Mesenchymal stem cell (in vitro differentiated cells and primary cell): ENCODE data around the gene LIN28B.
"Not testable (repeated sequence)": the region's sequence is repeated elsewhere in the genome, so short reads cannot be mapped to it uniquely, and the experiment has no call there.

Source experiments
- DNase-seq: peaks from one replicate; pipeline ENCODE4 v3.0.0-alpha.2; 2013
- H2AFZ ChIP-seq: one replicate; pipeline ENCODE4 v1.6.1; 2013; ENCODE audit warnings: low read depth, mild to moderate bottlenecking, control low read depth, inconsistent platforms, low read length, moderate library complexity
- H2AK5ac ChIP-seq: 2 replicates; pipeline ENCODE4 v1.6.1; 2013; ENCODE audit warnings: low read length, moderate library complexity, mild to moderate bottlenecking, inconsistent platforms; ENCODE audit not compliant: severe bottlenecking
- H2BK120ac ChIP-seq: one replicate; pipeline ENCODE4 v1.6.1; 2013; ENCODE audit warnings: low read depth, mild to moderate bottlenecking, inconsistent platforms, low read length, moderate library complexity
- H2BK12ac ChIP-seq, 2 experiments: one replicate each; pipeline ENCODE4 v1.6.1; 2013; ENCODE audit warnings: inconsistent platforms in 2 of 2, low read length in 2 of 2, mild to moderate bottlenecking in 2 of 2, moderate library complexity in 2 of 2, control low read depth in 1 of 2
- H2BK15ac ChIP-seq: one replicate; pipeline ENCODE4 v1.6.1; 2013; ENCODE audit warnings: mild to moderate bottlenecking, low read depth, inconsistent platforms; ENCODE audit not compliant: poor library complexity, severe bottlenecking
- H2BK5ac ChIP-seq: 2 replicates; pipeline ENCODE4 v1.6.1; 2013; ENCODE audit warnings: low read depth, mild to moderate bottlenecking, low read length, control low read depth, inconsistent platforms; ENCODE audit not compliant: poor library complexity, severe bottlenecking
- H3K14ac ChIP-seq, 2 experiments: one replicate each; pipeline ENCODE4 v1.6.1; 2013; ENCODE audit warnings: inconsistent platforms in 2 of 2, low read length in 2 of 2, control low read depth in 1 of 2, mild to moderate bottlenecking in 1 of 2, moderate library complexity in 1 of 2
- H3K18ac ChIP-seq, 2 experiments: one replicate each; pipeline ENCODE4 v1.6.1; 2013; ENCODE audit warnings: inconsistent platforms in 2 of 2, low read length in 2 of 2, control low read depth in 1 of 2, low read depth in 1 of 2, mild to moderate bottlenecking in 1 of 2
- H3K23ac ChIP-seq, 2 experiments: one replicate each; pipeline ENCODE4 v1.6.1; 2013; ENCODE audit warnings: inconsistent platforms in 2 of 2, low read length in 2 of 2, mild to moderate bottlenecking in 2 of 2, moderate library complexity in 2 of 2, control low read depth in 1 of 2
- H3K27ac ChIP-seq: 2 replicates; pipeline ENCODE4 v1.5.1; 2013; ENCODE audit warnings: mild to moderate bottlenecking, moderate library complexity, low read length, control low read depth, inconsistent platforms; ENCODE audit not compliant: poor library complexity, severe bottlenecking
- H3K27me3 ChIP-seq, 2 experiments: 2 replicates each; pipeline versions ENCODE4 v1.6.1 to v1.7.0; 2013; ENCODE audit warnings: low read length in 2 of 2, mild to moderate bottlenecking in 2 of 2, moderate library complexity in 2 of 2, control low read depth in 1 of 2, inconsistent platforms in 1 of 2; ENCODE audit not compliant: control insufficient read depth in 1 of 2, insufficient read depth in 1 of 2
- H3K36me3 ChIP-seq, 2 experiments: 2 replicates each; pipeline versions ENCODE4 v1.6.1 to v1.7.0; 2013; ENCODE audit warnings: low read length in 2 of 2, control low read depth in 1 of 2, inconsistent platforms in 1 of 2, low read depth in 1 of 2, mild to moderate bottlenecking in 1 of 2; ENCODE audit not compliant: insufficient read depth in 2 of 2, control insufficient read depth in 1 of 2
- H3K4ac ChIP-seq, 2 experiments: one replicate each; pipeline ENCODE4 v1.6.1; 2013; ENCODE audit warnings: inconsistent platforms in 2 of 2, low read length in 2 of 2, mild to moderate bottlenecking in 2 of 2, moderate library complexity in 2 of 2, control low read depth in 1 of 2, low read depth in 1 of 2
- H3K4me1 ChIP-seq: 2 replicates; pipeline ENCODE4 v1.6.1; 2013; ENCODE audit warnings: low read depth, low read length, control low read depth; ENCODE audit not compliant: control insufficient read depth, insufficient read depth
- H3K4me2 ChIP-seq: 2 replicates; pipeline ENCODE4 v1.6.1; 2013; ENCODE audit warnings: low read length, mild to moderate bottlenecking, inconsistent platforms; ENCODE audit not compliant: poor library complexity, severe bottlenecking
- H3K4me3 ChIP-seq, 2 experiments: 2 replicates each; pipeline versions ENCODE4 v1.5.1 to v1.7.0; 2013; ENCODE audit warnings: low read length in 2 of 2, mild to moderate bottlenecking in 2 of 2, control low read depth in 1 of 2, low read depth in 1 of 2; ENCODE audit not compliant: insufficient read depth in 1 of 2
- H3K79me1 ChIP-seq: replicated peaks from 2 replicates; pipeline ENCODE4 v1.6.1; 2013; ENCODE audit warnings: mild to moderate bottlenecking, control low read depth, low read length, inconsistent platforms; ENCODE audit not compliant: poor library complexity, severe bottlenecking
- H3K9ac ChIP-seq: 2 replicates; pipeline ENCODE4 v1.7.0; 2013; ENCODE audit warnings: mild to moderate bottlenecking, low read length, moderate library complexity
- H3K9me3 ChIP-seq: 2 replicates; pipeline ENCODE4 v1.7.0; 2013; ENCODE audit warnings: mild to moderate bottlenecking, low read length; ENCODE audit not compliant: control insufficient read depth
- H4K8ac ChIP-seq: one replicate; pipeline ENCODE4 v1.6.1; 2013; ENCODE audit warnings: inconsistent platforms, mild to moderate bottlenecking, low read length, moderate library complexity
- H4K91ac ChIP-seq: one replicate; pipeline ENCODE4 v1.6.1; 2013; ENCODE audit warnings: mild to moderate bottlenecking, low read length, inconsistent platforms
- WGBS: methylation state at CpG from one replicate; pipeline ENCODE4 v1.1.7; 2013; ENCODE audit warnings: mixed read lengths; 5-methylcytosine and 5-hydroxymethylcytosine counted together

LIN28B gene

GRCh38 chr6:104983776-104984175, 26.9 kb downstream of the LIN28B start:
- Histone ChIP-seq H3K4me1 (no peaks in the 10 kb centered on the region), H3K36me3 (no peaks in the 10 kb centered on the region), H3K9ac (no peak overlapping the region), H3K9me3 (no peaks in the 10 kb centered on the region), H2BK15ac (no peak overlapping the region), H3K4me3 (no peak overlapping the region), H3K18ac (no peak overlapping the region), H2BK12ac (no peak overlapping the region), H3K79me1 (peaks cover 7% of the 10 kb centered on the region), H3K23ac (no peak overlapping the region), H3K14ac (no peak overlapping the region), H3K27me3 (peaks cover 0 to 7% of the 10 kb centered on the region in 2 experiments), H3K4ac (no peak overlapping the region), H2AK5ac (no peak overlapping the region), H3K4me2 (no peak overlapping the region), H2BK5ac (no peak overlapping the region), H4K91ac (no peak overlapping the region), H4K8ac (no peak overlapping the region), H2AFZ (no peak overlapping the region), H2BK120ac (no peak overlapping the region), H3K27ac (no peak overlapping the region)
- DNase-seq: no peak
- WGBS: 95% methylated on average over 2 of the region's 4 CpGs

GRCh38 chr6:104984831-104985230, 27.9 kb downstream of the LIN28B start:
- no CpG with 5 or more reads among the region's 1 CpG for WGBS
- Histone ChIP-seq H3K27ac (no peak overlapping the region), H2BK120ac (no peak overlapping the region)

GRCh38 chr6:104985875-104986274, 29.0 kb downstream of the LIN28B start:
- not testable (repeated sequence) for H3K27me3 ChIP-seq, H3K4me1 ChIP-seq, H2BK120ac ChIP-seq, H3K4me2 ChIP-seq, H4K91ac ChIP-seq, H2AFZ ChIP-seq, H3K18ac ChIP-seq, H2BK12ac ChIP-seq, H3K9ac ChIP-seq, H2BK5ac ChIP-seq, H3K79me1 ChIP-seq, DNase-seq, H3K27ac ChIP-seq, H3K36me3 ChIP-seq, H2AK5ac ChIP-seq, H3K4me3 ChIP-seq, H3K14ac ChIP-seq, H4K8ac ChIP-seq, H3K23ac ChIP-seq, H3K9me3 ChIP-seq, H3K4ac ChIP-seq, H2BK15ac ChIP-seq
- WGBS: 87% methylated on average over 3 of the region's 4 CpGs

More at GRCh38 chr6:104984831-104985230, 27.9 kb downstream of the LIN28B start:
- Histone ChIP-seq H3K4me3 (no peak overlapping the region), H3K23ac (no peak overlapping the region), H3K14ac (no peak overlapping the region), H3K27me3 (peaks cover 0 to 7% of the 10 kb centered on the region in 2 experiments), H3K9me3 (no peaks in the 10 kb centered on the region), H3K4me2 (no peak overlapping the region), H3K4ac (no peak overlapping the region), H3K79me1 (peaks cover 6% of the 10 kb centered on the region), H3K9ac (no peak overlapping the region), H4K91ac (no peak overlapping the region), H2AFZ (no peak overlapping the region), H2AK5ac (no peak overlapping the region), H2BK15ac (no peak overlapping the region), H4K8ac (no peak overlapping the region), H2BK12ac (no peak overlapping the region), H3K36me3 (no peaks in the 10 kb centered on the region), H3K18ac (no peak overlapping the region), H3K4me1 (no peaks in the 10 kb centered on the region), H2BK5ac (no peak overlapping the region)
- no peak for DNase-seq

- no peak overlapping the region for H2AFZ ChIP-seq
- H4K91ac ChIP-seq: no peak overlapping the region
- no peak overlapping the region for H2BK5ac ChIP-seq
- no peak overlapping the region for H3K4ac ChIP-seq
- H3K18ac ChIP-seq: no peak overlapping the region
- H2BK120ac ChIP-seq: no peak overlapping the region
- no peak overlapping the region for H3K14ac ChIP-seq
- peaks cover 6% of the 10 kb centered on the region for H3K79me1 ChIP-seq
- H3K4me3 ChIP-seq: no peak overlapping the region
- 93% methylated on average over 3 of the region's 3 CpGs for WGBS
- H2BK12ac ChIP-seq: no peak overlapping the region
- no peak overlapping the region for H3K4me2 ChIP-seq
- H3K27ac ChIP-seq: no peak overlapping the region
- H3K9ac ChIP-seq: no peak overlapping the region
- no peak overlapping the region for H3K23ac ChIP-seq
- H3K27me3 ChIP-seq: no peaks in the 10 kb centered on the region
- no peaks in the 10 kb centered on the region for H3K4me1 ChIP-seq
- H2AK5ac ChIP-seq: no peak overlapping the region
- H4K8ac ChIP-seq: no peak overlapping the region
- no peak overlapping the region for H2BK15ac ChIP-seq
- no peak for DNase-seq
- H3K36me3 ChIP-seq: no peaks in the 10 kb centered on the region
- H3K9me3 ChIP-seq: no peaks in the 10 kb centered on the region
Observed at GRCh38 chr6:104986625-104987024, 29.7 kb downstream of the LIN28B start.
